Measurements from ENCODE around the gene LRP8. TPM values are rescaled to one million over a fixed set of nuclear protein-coding genes. Genes with fewer than 3 reads are reported as not detected.

The LRP8 gene
- total RNA-seq, 1 experiment from 2014 or later: 56.3 TPM

GRCh38 chr1:53307037-53307436, 20.8 kb downstream of the LRP8 start:
- Histone ChIP-seq H3K4me2 (ENCODE audit: low read length) (no peak overlapping the region), H3K9ac (ENCODE audit: low read length) (no peak overlapping the region), H3K36me3 (ENCODE audit: control insufficient read depth in 1 of 2, insufficient read depth in 2 of 2, low read length in 2 of 2) (peaks cover 0 to 5% of the 10 kb centered on the region in 2 experiments; a peak in 1 of 4 replicates), H3K27me3 (ENCODE audit: insufficient read depth, low read length) (no peaks in the 10 kb centered on the region), H2AFZ (ENCODE audit: low read depth, low read length, poor library complexity, severe bottlenecking) (no peak overlapping the region), H3K79me2 (ENCODE audit: insufficient read depth, low read length) (peaks cover 64% of the 10 kb centered on the region), H3K9me2 (ENCODE audit: insufficient read depth) (no peaks in the 10 kb centered on the region), H3K4me3 (replicated peaks in 1 of 2; ENCODE audit: low read depth in 1 of 2, low read length in 2 of 2) (no peak overlapping the region), H3K27ac (ENCODE audit: low read depth, low read length) (no peak overlapping the region), H3K4me1 (ENCODE audit: control insufficient read depth in 1 of 2, insufficient read depth in 2 of 2, low read length in 2 of 2) (peaks cover 2 to 8% of the 10 kb centered on the region in 2 experiments; a peak in 2 of 4 replicates), H3K9me3 (ENCODE audit: control insufficient read depth in 1 of 2, insufficient read depth in 1 of 2, low read depth in 1 of 2, low read length in 2 of 2) (no peaks in the 10 kb centered on the region), H4K20me1 (ENCODE audit: insufficient read depth) (no peaks in the 10 kb centered on the region)
- DNase-seq (ENCODE audit: low read depth, low spot score) (no peak), ATAC-seq (no peak)
- BruUV-seq (replicated peaks): no TSS peak
- POLR2A ChIA-PET: no interaction called here
- intact Hi-C loops (cut with micrococcal nuclease): no loop called here
- no peak for TF ChIP-seq EZH2 (IDR thresholded peaks at IDR 0.05)
- no peak for TF ChIP-seq ZNF274 (IDR thresholded peaks at IDR 0.05; ENCODE audit: low read depth, low read length)
- TF ChIP-seq FOSL1 (IDR thresholded peaks at IDR 0.05; ENCODE audit: low read depth): no peak
- CTCF ChIA-PET: no interaction called here
- RAD21 ChIA-PET (ENCODE audit: low non-redundant PET in 1 of 2, low total read pairs in 2 of 2, uncharacterized antibody in 2 of 2, unreplicated experiment in 2 of 2): no interaction called here

- intact Hi-C loops (cut with micrococcal nuclease): no loop called here
- H3K27ac ChIP-seq (ENCODE audit: low read depth, low read length): no peak overlapping the region
- no TSS peak for BruUV-seq (replicated peaks)
- CTCF ChIA-PET: interaction anchor here (1.3 kb wide), 1 partner anchor 28 kb away, joined by 4 read pairs; no protein-coding TSS in a partner anchor
- H3K9ac ChIP-seq (ENCODE audit: low read length): no peak overlapping the region
- H3K9me2 ChIP-seq (ENCODE audit: insufficient read depth): no peaks in the 10 kb centered on the region
- H2AFZ ChIP-seq (ENCODE audit: low read depth, low read length, poor library complexity, severe bottlenecking): no peak overlapping the region
- POLR2A ChIA-PET: no interaction called here
- RAD21 ChIA-PET (ENCODE audit: low non-redundant PET in 1 of 2, low total read pairs in 2 of 2, uncharacterized antibody in 2 of 2, unreplicated experiment in 2 of 2): no interaction called here
- no peak for ATAC-seq
- no peak for DNase-seq (ENCODE audit: low read depth, low spot score)
- H4K20me1 ChIP-seq (ENCODE audit: insufficient read depth): no peaks in the 10 kb centered on the region
- H3K4me1 ChIP-seq (ENCODE audit: control insufficient read depth in 1 of 2, insufficient read depth in 2 of 2, low read length in 2 of 2): peaks cover 2 to 8% of the 10 kb centered on the region in 2 experiments; a peak in 2 of 4 replicates
- H3K4me3 ChIP-seq (replicated peaks in 1 of 2; ENCODE audit: low read depth in 1 of 2, low read length in 2 of 2): no peak overlapping the region
- H3K27me3 ChIP-seq (ENCODE audit: insufficient read depth, low read length): no peaks in the 10 kb centered on the region
- no peak for TF ChIP-seq SIN3A (IDR thresholded peaks at IDR 0.05; ENCODE audit: low read depth)
- TF ChIP-seq JUND (IDR thresholded peaks at IDR 0.05): no peak
- no peak for TF ChIP-seq ZBTB33 (IDR thresholded peaks at IDR 0.05; ENCODE audit: extremely low read depth, insufficient replicate concordance, low read length)
- no peak for TF ChIP-seq MAX (IDR thresholded peaks at IDR 0.05)
- no peak for TF ChIP-seq REST (IDR thresholded peaks at IDR 0.05; ENCODE audit: low read depth)
- TF ChIP-seq TCF7L2 (IDR thresholded peaks at IDR 0.05; ENCODE audit: borderline replicate concordance, extremely low read depth, insufficient read depth, insufficient read length): no peak
- H3K4me2 ChIP-seq (ENCODE audit: low read length): no peak overlapping the region
- no peaks in the 10 kb centered on the region for H3K9me3 ChIP-seq (ENCODE audit: control insufficient read depth in 1 of 2, insufficient read depth in 1 of 2, low read depth in 1 of 2, low read length in 2 of 2)
- peaks cover 60% of the 10 kb centered on the region for H3K79me2 ChIP-seq (ENCODE audit: insufficient read depth, low read length)
- no peaks in the 10 kb centered on the region; a peak in 1 of 4 replicates for H3K36me3 ChIP-seq (ENCODE audit: control insufficient read depth in 1 of 2, insufficient read depth in 2 of 2, low read length in 2 of 2)
Observed at GRCh38 chr1:53306168-53306567, 21.7 kb downstream of the LRP8 start.
